SKM-1 treated with dmso at 0.1 percent for 144 hours (cell line): ENCODE results near the gene ZNF205.

ENCODE experiments used
- DNase-seq: peaks from one replicate; lab custom pipeline; 2025; ENCODE audit not compliant: unreplicated experiment; lab: John Stamatoyannopoulos, UW

Gene ZNF205

DNA sequence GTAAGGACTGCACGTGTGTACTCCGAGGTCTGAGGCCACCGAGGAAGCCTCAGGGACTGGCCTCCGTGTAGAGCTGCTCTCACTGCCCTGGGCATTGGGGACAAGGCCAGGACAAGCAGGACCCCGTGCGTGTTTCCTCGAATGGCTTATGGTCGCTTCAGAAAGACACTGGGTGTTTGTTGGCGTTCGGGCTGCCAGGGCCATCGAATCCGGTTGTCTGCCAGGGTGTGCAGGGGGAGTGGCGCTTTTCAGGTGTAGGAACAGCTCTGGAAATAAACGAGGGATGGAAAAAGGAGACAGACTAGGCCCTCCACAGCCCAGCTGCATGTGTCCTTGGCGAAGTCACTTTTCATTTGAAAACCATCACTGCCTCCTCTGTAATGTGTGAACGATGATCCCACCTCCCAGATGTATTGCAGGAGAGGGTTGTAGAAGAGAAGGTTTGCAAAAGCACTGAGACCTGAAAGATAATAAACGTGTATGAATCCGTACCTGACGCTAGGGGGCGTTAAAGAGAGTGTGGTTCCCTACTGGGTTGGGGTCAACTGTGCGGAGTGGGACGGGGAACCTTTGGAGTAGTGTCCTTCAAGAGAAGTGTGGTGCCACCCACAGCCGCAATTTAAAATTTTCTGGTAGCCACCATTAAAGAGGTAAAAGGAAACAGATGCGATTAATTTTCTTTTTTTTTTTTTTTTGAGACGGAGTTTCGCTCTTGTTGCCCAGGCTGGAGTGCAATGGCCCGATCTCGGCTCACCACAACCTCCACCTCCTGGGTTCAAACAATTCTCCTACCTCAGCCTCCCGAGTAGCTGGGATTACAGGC, 11.2 kb upstream of the ZNF205 start:
- DNase-seq = peak; percentile 54

- peak; percentile 19 for DNase-seq
Observed at GRCh38 chr16:3101841-3102470, 10.4 kb upstream of the ZNF205 start.

DNA sequence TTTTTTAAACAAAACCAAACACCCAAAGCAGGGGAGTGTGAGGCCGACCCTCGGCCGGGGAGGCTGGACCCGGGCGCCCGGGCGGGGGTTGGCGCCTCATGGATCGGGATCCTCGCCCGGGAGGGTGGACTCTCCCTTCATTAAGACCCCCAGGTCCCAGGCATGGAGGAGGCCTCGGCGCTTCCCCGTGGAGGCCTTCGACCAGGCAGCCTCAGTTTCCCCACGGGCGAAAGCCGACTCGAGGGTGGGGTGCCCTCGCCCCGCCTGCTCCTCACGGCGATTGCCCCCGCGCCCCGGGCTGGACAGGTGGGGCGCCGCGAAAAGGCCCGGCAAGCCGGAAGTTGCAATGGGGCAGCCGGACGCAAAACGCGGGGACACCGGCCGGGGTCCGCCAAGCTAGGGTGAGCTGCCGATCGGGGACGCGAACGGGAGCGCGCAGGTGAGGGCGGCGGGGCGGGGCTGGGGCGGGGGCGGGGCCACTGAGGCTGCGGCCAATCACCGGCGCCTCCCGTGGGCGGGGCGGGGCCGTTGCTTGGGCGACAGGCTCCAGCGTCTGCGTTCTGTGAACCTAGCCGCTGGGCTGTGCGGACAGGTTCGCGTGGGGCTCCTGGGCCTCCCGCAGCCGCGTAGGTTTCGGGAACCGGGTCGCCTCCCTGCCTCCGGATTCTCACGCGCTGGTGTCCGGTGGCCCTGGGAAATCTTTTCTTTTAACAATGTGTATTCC, 6.0 kb upstream of the ZNF205 start:
- DNase-seq = peak; percentile 79

GRCh38 chr16:3112881-3113574, 642 bp downstream of the ZNF205 start:
- no peak for DNase-seq

- no peak for DNase-seq
Observed at GRCh38 chr16:3113765-3114479, 1.5 kb downstream of the ZNF205 start.

DNA sequence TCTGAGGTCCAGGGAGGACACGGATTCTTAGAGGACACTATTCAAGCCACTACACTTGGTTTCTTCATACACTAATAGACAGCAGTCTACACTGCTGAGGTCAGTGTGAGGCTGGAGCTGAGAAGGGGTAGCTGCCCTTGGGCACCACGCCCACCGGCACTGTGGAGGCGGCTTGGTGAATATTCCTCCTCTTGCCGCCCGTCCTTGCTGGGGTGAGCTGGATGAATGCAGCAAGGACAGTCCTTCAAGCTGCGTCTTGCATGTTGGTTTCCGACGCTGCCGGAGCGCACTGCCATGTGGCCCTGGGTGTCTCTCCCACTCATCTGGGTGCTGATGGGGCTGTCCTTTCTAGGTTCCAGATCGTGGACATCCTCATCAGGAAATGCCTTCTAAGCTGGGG, 2.6 kb downstream of the ZNF205 start:
- DNase-seq = no peak

DNA sequence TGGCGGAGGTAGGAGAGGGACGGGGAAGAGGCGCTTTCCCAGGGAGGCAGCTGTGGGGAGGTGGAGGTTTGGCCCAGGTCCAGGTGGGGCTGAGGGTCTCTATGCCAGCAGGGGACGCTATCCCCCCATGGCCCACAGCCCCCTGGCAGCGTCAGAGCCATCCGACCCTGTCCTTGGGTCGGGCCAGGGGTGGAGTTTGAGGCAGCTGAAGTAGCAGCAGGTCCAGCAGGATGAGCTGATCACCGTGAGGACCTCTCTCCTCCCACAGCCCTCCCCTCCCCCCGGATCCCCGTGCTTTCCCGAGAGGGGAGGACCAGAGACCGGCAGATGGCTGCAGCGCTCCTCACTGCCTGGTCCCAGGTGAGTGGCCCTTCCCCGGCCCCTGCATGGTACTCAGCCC, 3.2 kb downstream of the ZNF205 start:
- DNase-seq = no peak

- no peak for DNase-seq
Observed at GRCh38 chr16:3118204-3118790, 5.9 kb downstream of the ZNF205 start.

DNA sequence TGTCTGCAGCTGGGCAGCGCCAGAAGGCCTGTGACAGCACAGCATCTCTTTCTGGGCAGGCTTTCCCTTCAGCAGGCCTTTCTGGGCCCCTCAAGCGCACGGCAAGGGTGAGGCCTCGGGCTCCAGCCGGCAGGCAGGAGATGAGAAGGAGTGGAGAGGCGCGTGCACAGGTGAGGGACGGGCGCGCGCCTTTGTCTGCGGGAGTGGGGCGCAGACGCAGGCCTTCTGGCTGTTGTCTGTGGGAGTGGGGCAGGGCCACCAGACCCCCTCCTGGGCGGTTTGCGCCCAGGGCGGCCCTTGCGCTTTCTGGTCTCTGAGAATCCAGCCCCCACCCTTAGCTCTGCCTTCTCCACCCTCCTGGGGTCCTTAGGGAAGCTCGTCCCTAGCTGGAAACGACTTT, 6.5 kb downstream of the ZNF205 start:
- no peak for DNase-seq

DNA sequence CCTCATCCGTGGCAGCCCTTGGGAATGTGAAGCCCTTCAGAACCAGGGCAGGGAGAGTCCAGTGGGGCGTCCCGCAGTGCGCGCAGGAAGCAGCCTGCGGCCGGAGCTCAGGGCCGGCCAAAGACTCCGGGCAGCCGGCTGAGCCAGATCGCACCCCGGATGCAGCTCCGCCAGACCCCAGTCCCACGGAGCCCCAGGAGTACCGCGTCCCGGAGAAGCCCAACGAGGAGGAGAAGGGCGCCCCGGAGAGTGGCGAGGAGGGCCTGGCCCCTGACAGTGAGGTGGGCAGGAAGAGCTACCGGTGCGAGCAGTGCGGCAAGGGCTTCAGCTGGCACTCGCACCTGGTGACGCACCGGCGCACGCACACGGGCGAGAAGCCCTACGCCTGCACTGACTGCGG, 6.9 kb downstream of the ZNF205 start:
- DNase-seq = no peak

- no peak for DNase-seq
Observed at GRCh38 chr16:3119701-3120408, 7.5 kb downstream of the ZNF205 start.

- DNase-seq = no peak
Observed at GRCh38 chr16:3120435-3120834, 8.0 kb downstream of the ZNF205 start.

DNA sequence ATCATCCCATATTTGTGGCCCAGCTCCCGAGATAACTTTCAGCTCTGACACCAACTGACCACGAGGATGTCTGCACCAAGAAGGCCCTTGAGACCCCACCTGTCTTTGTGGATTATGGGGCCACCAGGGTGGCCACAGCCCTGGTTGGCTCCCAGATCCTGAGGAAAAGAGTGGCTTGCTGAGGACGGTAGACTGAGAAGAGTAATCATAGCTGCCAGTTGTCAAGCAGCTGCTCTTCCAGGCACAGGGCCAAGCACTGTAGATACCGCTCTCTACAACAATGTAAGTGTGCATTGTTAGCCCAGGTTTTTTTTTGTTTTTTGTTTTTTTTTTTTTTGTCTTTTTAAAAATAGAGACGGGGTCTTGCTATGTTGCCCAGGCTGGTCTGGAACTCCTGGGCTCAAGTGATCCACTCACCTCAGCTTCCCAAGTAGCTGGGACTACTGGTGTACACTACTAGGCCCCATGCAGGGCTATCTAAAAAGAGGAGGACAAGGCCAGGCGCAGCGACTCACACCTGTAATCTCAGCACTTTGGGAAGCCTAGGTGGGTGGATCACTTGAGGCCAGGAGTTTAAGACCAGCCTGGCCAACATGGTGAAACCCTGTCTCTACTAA, 9.6 kb downstream of the ZNF205 start:
- no peak for DNase-seq

- DNase-seq = no peak
Observed at GRCh38 chr16:3122926-3123570, 10.7 kb downstream of the ZNF205 start.

DNA sequence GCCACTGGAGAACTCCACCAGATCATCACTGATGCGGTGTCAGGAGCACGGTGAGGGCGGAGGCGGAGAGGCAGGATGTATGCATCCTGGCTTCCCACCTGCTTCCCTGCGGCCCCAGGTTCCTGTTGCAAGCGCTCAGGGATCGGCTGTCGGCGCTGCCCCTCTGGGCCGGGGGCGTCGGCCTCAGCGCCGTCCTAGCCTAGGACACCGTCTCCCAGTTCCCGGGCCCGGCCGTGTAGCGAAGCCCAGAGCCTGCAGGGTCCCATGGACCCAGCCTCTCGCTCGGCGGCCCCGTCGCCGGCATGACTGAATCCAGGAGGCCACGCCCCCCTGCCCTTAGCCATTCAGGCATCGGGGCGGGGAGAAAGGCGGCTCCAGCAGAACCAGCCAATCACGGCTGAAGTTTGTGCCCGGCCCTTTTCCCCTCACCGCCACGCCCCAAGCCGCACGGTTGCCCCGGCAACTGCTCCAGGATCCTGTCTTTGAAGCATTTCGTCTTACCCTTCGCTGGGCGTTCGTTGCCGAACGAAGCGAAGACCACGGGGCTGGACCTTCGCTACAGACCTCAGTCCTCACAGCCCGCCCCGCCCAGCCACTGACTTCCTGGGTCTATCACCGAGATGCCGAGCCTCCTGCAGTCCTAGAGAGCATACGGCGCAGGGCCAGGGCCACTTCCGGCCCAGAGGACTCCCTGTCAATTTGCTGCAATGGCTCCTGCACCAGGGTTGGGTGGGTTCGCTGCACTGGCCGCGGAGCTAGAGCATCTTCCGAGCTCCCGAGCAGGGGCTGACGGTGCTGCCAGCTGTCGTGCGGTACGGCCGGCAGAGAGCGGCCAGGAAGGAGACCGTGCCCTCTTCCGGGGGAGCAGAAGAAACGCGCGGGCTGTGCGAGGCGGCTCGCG, 11.8 kb downstream of the ZNF205 start:
- DNase-seq = peak; percentile 96

DNA sequence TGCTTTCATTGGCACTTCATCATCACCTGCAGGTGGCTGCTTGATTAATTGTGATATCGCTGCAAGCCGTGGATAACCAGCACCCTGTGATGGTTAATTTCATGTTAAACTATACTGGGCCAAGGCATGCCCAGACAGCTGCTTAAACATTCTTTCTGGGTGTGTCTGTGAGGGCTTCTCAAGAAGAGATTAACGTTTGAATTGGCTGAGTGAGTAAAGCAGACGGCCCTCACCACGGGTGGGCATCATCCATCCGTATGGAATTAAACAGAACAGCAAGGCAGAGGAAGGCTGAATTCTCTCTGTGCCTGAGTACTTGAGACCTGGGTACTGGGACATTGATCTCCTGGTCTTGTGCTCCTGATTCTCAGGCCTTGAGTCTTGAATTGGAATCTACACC, 15.4 kb downstream of the ZNF205 start:
- DNase-seq = no peak

- peak; percentile 93 for DNase-seq
Observed at GRCh38 chr16:3129137-3130131, 17.0 kb downstream of the ZNF205 start.
